T-helper 22 cell (primary cell): ENCODE data around the gene LMBR1L.

Experiments
- DNase-seq: peaks from one replicate; pipeline ENCODE4 v3.0.0-alpha.2; 2020; ENCODE audit warnings: low read depth

The LMBR1L gene

GRCh38 chr12:49121047-49121696 is 10.5 kb upstream of the LMBR1L start:
- DNase-seq: no peak

- DNase-seq: no peak
Observed at GRCh38 chr12:49111206-49111605, 559 bp upstream of the LMBR1L start.

- DNase-seq: no peak
Observed at GRCh38 chr12:49109641-49110463, 795 bp downstream of the LMBR1L start.

GRCh38 chr12:49108958-49109404 is 1.7 kb downstream of the LMBR1L start:
- DNase-seq: no peak

- DNase-seq: no peak
Observed at GRCh38 chr12:49105504-49106084, 5.1 kb downstream of the LMBR1L start.

- DNase-seq: no peak
Observed at GRCh38 chr12:49104822-49105221, 5.8 kb downstream of the LMBR1L start.

GRCh38 chr12:49100380-49100779 is 10.3 kb downstream of the LMBR1L start:
- no peak for DNase-seq

GRCh38 chr12:49098703-49099102 is 11.9 kb downstream of the LMBR1L start:
- DNase-seq: no peak

GRCh38 chr12:49098035-49098451 is 12.6 kb downstream of the LMBR1L start:
- peak; percentile 29 for DNase-seq

- DNase-seq: no peak
Observed at GRCh38 chr12:49097381-49097780, 13.3 kb downstream of the LMBR1L start.

GRCh38 chr12:49094975-49095365 is 15.7 kb downstream of the LMBR1L start:
- no peak for DNase-seq

GRCh38 chr12:49094160-49094974 is 16.3 kb downstream of the LMBR1L start, which contains the start of gene DHH:
Gene DHH, minus strand, starts transcription at chr12:49094801. Its CDS starts 289 bp downstream, at chr12:49094512.
- no peak for DNase-seq

GRCh38 chr12:49093792-49094159 is 16.9 kb downstream of the LMBR1L start:
- no peak for DNase-seq

GRCh38 chr12:49092816-49093406 is 17.7 kb downstream of the LMBR1L start:
- no peak for DNase-seq

- no peak for DNase-seq
Observed at GRCh38 chr12:49092086-49092815, 18.4 kb downstream of the LMBR1L start.

- DNase-seq: no peak
Observed at GRCh38 chr12:49091836-49092085, 18.9 kb downstream of the LMBR1L start.

GRCh38 chr12:49091056-49091835 is 19.4 kb downstream of the LMBR1L start:
- no peak for DNase-seq

GRCh38 chr12:49089821-49090773 is 20.6 kb downstream of the LMBR1L start:
- DNase-seq: no peak

- DNase-seq: no peak
Observed at GRCh38 chr12:49088932-49089330, 21.7 kb downstream of the LMBR1L start.
